Measurements from ENCODE around the gene TMIGD1. TPM values are rescaled to one million over a fixed set of nuclear protein-coding genes. Genes with fewer than 3 reads are reported as not detected.
A peak's percentile ranks its signal among the peaks of the same experiment; 100 is the strongest.

The TMIGD1 gene
- total RNA-seq, 1 donor from 2014 or later: not detected

- H3K27ac Mint-ChIP-seq: peak overlapping the region; percentile 88
- H3K4me3 Mint-ChIP-seq (ENCODE audit: low read depth): peak overlapping the region; percentile 90
- H3K36me3 Mint-ChIP-seq (ENCODE audit: low read depth): peaks cover 34% of the 10 kb centered on the region
- H3K9me3 Mint-ChIP-seq: no peaks in the 10 kb centered on the region
- peak; percentile 23 for DNase-seq (ENCODE audit: low spot score)
- peaks cover 13% of the 10 kb centered on the region for H3K4me1 Mint-ChIP-seq (ENCODE audit: low read depth)
- no peaks in the 10 kb centered on the region for H3K27me3 Mint-ChIP-seq (ENCODE audit: low read depth)
- intact Hi-C loops (cut with micrococcal nuclease): loop anchor here (5.0 kb wide), 1 partner anchor 174 kb away; the partner anchor contains the start of gene NSRP1
Measured at GRCh38 chr17:30290696-30291542, 42.9 kb downstream of the TMIGD1 start.

- DNase-seq (ENCODE audit: low spot score): no peak
- no peaks in the 10 kb centered on the region for H3K27me3 Mint-ChIP-seq (ENCODE audit: low read depth)
- H3K27ac Mint-ChIP-seq: no peak overlapping the region
- H3K4me1 Mint-ChIP-seq (ENCODE audit: low read depth): peaks cover 13% of the 10 kb centered on the region
- intact Hi-C loops (cut with micrococcal nuclease): loop anchor here (5.0 kb wide), 1 partner anchor 173 kb away; the partner anchor contains the start of gene NSRP1
- H3K9me3 Mint-ChIP-seq: no peaks in the 10 kb centered on the region
- H3K36me3 Mint-ChIP-seq (ENCODE audit: low read depth): peaks cover 42% of the 10 kb centered on the region
- H3K4me3 Mint-ChIP-seq (ENCODE audit: low read depth): peak overlapping the region; percentile 90
Measured at GRCh38 chr17:30290077-30290476, 43.8 kb downstream of the TMIGD1 start.

GRCh38 chr17:30279156-30279555, 54.7 kb downstream of the TMIGD1 start:
- DNase-seq (ENCODE audit: low spot score): no peak
- Mint-ChIP-seq H3K27me3 (ENCODE audit: low read depth) (no peaks in the 10 kb centered on the region), H3K9me3 (no peaks in the 10 kb centered on the region), H3K4me1 (ENCODE audit: low read depth) (peaks cover 3% of the 10 kb centered on the region), H3K27ac (no peak overlapping the region), H3K36me3 (ENCODE audit: low read depth) (peaks cover 68% of the 10 kb centered on the region), H3K4me3 (ENCODE audit: low read depth) (no peak overlapping the region)
- intact Hi-C loops (cut with micrococcal nuclease): loop anchor here (10.0 kb wide), 1 partner anchor 56 kb away; the partner anchor contains the start of gene TMIGD1

- H3K27ac Mint-ChIP-seq: no peak overlapping the region
- intact Hi-C loops (cut with micrococcal nuclease): loop anchor here (10.0 kb wide), 1 partner anchor 57 kb away; the partner anchor contains the start of gene TMIGD1
- DNase-seq (ENCODE audit: low spot score): no peak
- no peak overlapping the region for H3K4me3 Mint-ChIP-seq (ENCODE audit: low read depth)
- H3K36me3 Mint-ChIP-seq (ENCODE audit: low read depth): peaks cover 71% of the 10 kb centered on the region
- H3K4me1 Mint-ChIP-seq (ENCODE audit: low read depth): peaks cover 3% of the 10 kb centered on the region
- H3K27me3 Mint-ChIP-seq (ENCODE audit: low read depth): no peaks in the 10 kb centered on the region
- no peaks in the 10 kb centered on the region for H3K9me3 Mint-ChIP-seq
Measured at GRCh38 chr17:30278032-30278431, 55.8 kb downstream of the TMIGD1 start.

- H3K4me1 Mint-ChIP-seq (ENCODE audit: low read depth): peaks cover 8% of the 10 kb centered on the region
- no peaks in the 10 kb centered on the region for H3K9me3 Mint-ChIP-seq
- H3K27ac Mint-ChIP-seq: no peak overlapping the region
- no peak overlapping the region for H3K4me3 Mint-ChIP-seq (ENCODE audit: low read depth)
- H3K36me3 Mint-ChIP-seq (ENCODE audit: low read depth): peaks cover 78% of the 10 kb centered on the region
- H3K27me3 Mint-ChIP-seq (ENCODE audit: low read depth): no peaks in the 10 kb centered on the region
- DNase-seq (ENCODE audit: low spot score): no peak
- intact Hi-C loops (cut with micrococcal nuclease): loop anchor here (10.0 kb wide), 1 partner anchor 59 kb away; the partner anchor contains the start of gene TMIGD1
Measured at GRCh38 chr17:30275911-30276310, 57.9 kb downstream of the TMIGD1 start.

- peaks cover 13% of the 10 kb centered on the region for H3K4me1 Mint-ChIP-seq (ENCODE audit: low read depth)
- no peak overlapping the region for H3K4me3 Mint-ChIP-seq (ENCODE audit: low read depth)
- no peaks in the 10 kb centered on the region for H3K9me3 Mint-ChIP-seq
- H3K27me3 Mint-ChIP-seq (ENCODE audit: low read depth): no peaks in the 10 kb centered on the region
- no peak overlapping the region for H3K27ac Mint-ChIP-seq
- no peak for DNase-seq (ENCODE audit: low spot score)
- intact Hi-C loops (cut with micrococcal nuclease): loop anchor here (10.0 kb wide), 1 partner anchor 60 kb away; the partner anchor contains the start of gene TMIGD1
- peaks cover 79% of the 10 kb centered on the region for H3K36me3 Mint-ChIP-seq (ENCODE audit: low read depth)
Measured at GRCh38 chr17:30274887-30275286, 59.0 kb downstream of the TMIGD1 start.

- Mint-ChIP-seq H3K36me3 (ENCODE audit: low read depth) (peaks cover 73% of the 10 kb centered on the region), H3K27me3 (ENCODE audit: low read depth) (no peaks in the 10 kb centered on the region), H3K9me3 (no peaks in the 10 kb centered on the region), H3K27ac (no peak overlapping the region), H3K4me3 (ENCODE audit: low read depth) (no peak overlapping the region), H3K4me1 (ENCODE audit: low read depth) (peaks cover 13% of the 10 kb centered on the region)
- DNase-seq (ENCODE audit: low spot score): no peak
- intact Hi-C loops (cut with micrococcal nuclease): loop anchor here (10.0 kb wide), 1 partner anchor 61 kb away; the partner anchor contains the start of gene TMIGD1
Measured at GRCh38 chr17:30273373-30273772, 60.5 kb downstream of the TMIGD1 start.

- Mint-ChIP-seq H3K4me3 (ENCODE audit: low read depth) (no peak overlapping the region), H3K9me3 (no peaks in the 10 kb centered on the region), H3K27ac (peak overlapping the region; percentile 67), H3K27me3 (ENCODE audit: low read depth) (no peaks in the 10 kb centered on the region), H3K36me3 (ENCODE audit: low read depth) (peaks cover 75% of the 10 kb centered on the region), H3K4me1 (ENCODE audit: low read depth) (peaks cover 12% of the 10 kb centered on the region)
- intact Hi-C loops (cut with micrococcal nuclease): loop anchor here (10.0 kb wide), 1 partner anchor 64 kb away; the partner anchor contains the start of gene TMIGD1
- DNase-seq (ENCODE audit: low spot score): no peak
Measured at GRCh38 chr17:30271102-30271501, 62.8 kb downstream of the TMIGD1 start.

- no peak for DNase-seq (ENCODE audit: low spot score)
- Mint-ChIP-seq H3K27me3 (ENCODE audit: low read depth) (no peaks in the 10 kb centered on the region), H3K36me3 (ENCODE audit: low read depth) (peaks cover 82% of the 10 kb centered on the region), H3K9me3 (no peaks in the 10 kb centered on the region), H3K4me1 (ENCODE audit: low read depth) (peaks cover 10% of the 10 kb centered on the region), H3K4me3 (ENCODE audit: low read depth) (no peak overlapping the region), H3K27ac (no peak overlapping the region)
- intact Hi-C loops (cut with micrococcal nuclease): no loop called here
Measured at GRCh38 chr17:30267625-30268024, 66.2 kb downstream of the TMIGD1 start.

Other genes starting within 250 kb of the TMIGD1 start
- 27.3 and 27.4 TPM in 2 replicates for gene NSRP1, start 217.2 kb downstream of the TMIGD1 start, total RNA-seq
- 0.02 TPM in 1 of 2 replicates, not detected in the other for gene SLC6A4, start 98.4 kb downstream of the TMIGD1 start, total RNA-seq
- gene BLMH, start 42.1 kb downstream of the TMIGD1 start, total RNA-seq: 68.9 and 72.2 TPM in 2 replicates
- gene CPD, start 44.9 kb upstream of the TMIGD1 start, total RNA-seq: 26.0 and 31.5 TPM in 2 replicates
- gene GOSR1, start 143.4 kb upstream of the TMIGD1 start, total RNA-seq: 51.1 and 53.6 TPM in 2 replicates